Activated CD8-positive, alpha-beta memory T cell treated with anti-CD3 and anti-CD28 coated beads, Interleukin-2, amount 50 U/mL, for 24 hours (primary cell): ENCODE data around the gene C17orf58.
"Not testable (repeated sequence)": the region's sequence is repeated elsewhere in the genome, so short reads cannot be mapped to it uniquely, and the experiment has no call there.

Experiments
- DNase-seq: peaks from one replicate; pipeline ENCODE4 v3.0.0-alpha.2; 2020; ENCODE audit errors: extremely low read depth

Gene C17orf58

DNA sequence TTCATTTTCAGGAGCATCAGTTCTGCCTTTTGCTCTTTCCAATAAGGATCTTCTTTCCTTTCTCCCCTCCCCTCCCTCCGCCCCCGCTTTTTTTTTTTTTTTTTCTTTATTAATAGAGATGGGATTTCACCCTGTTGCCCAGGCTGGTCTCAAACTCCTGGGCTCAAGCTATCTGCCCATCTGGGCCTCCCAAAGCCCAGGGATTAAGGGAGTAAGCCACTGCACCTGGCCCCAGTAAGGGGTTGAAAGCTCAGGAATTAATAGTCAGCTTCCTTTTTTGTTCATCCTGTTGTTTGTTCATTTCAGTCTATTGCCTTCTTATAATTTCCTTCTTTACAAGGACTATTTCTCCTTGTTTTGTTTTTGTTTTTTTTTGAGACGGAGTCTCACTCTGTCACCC, 7.9 kb upstream of the C17orf58 start:
- no peak for DNase-seq

DNA sequence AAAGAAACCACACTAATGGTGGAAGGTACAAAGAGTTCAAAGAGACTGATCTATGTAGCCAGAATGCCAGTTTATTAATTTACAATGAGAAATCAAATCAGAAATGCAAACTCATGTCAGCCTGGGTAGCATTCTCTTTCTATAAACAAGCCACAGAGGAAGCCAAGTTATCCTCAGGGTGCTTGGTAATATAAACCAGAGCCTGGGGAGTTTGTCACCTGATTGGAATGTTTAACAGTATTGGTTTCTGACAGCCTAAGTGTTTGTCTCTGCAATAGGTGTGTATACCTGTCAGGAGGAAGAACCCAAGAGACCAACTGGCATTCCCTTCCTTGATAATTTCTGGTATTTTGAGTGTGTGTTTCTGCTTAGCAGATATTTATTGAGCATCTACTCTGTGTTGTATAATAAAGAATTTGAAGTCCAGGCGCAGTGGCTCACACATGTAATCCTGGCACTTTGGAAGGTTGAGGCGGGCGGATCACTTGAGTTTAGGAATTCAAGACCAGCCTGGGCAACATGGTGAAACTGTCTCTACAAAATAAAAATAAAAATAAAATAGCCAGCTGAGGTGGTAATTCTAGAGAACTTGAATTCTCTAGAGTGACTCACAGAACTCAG, 3.1 kb upstream of the C17orf58 start:
- DNase-seq = no peak

DNA sequence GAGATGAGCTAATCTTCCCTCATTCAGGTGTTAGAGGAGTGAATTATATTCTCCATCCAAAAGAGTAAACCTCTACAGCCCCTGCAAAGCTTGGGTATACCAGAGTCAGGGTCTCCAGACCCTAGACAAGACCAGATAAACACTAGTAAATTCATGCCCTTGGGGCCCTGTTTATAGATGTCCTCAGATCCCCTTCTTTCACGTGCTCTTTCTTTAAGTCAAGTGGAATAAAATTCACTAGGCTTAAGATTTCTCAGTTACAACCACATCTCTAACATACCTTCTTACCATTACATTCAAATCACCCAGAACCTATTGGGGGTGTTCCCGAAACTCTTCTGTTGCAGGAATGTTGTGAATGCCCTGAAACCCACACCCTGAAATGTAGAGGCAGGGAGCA, 2.2 kb upstream of the C17orf58 start:
- no peak for DNase-seq

DNA sequence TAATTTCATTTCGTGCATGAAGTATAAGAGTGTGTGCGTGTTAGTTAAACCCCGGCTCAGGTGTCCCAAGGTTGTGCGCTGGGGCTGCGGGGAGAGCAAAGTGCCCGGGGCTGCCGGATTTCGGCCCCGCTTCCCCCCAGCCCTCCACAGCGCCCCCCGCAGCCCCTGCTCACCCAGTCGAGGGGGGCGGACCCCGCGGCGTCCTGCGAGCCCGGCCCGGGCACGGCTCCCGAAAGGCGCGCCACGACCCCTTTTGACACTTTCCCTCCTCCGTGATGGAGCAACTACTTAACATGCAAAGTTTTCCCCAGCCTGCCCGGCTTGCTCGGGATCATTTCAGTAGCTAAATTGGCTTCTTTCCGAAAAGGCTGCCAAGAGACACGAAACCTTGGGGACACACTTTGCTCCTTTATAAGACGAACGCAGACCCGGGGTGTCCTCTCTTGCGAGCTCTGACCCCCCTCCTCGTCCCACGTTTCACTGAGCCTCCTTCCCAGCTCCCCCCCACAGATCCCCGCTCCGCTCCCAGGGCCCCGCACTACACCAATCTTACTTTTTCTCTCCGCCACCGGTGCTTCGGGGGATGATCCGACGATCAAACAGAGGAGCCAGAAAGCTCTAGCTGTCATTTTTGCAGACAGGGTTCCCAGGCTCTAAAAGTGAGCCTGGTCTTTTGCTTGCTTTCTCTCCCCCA, 552 bp downstream of the C17orf58 start:
- no peak for DNase-seq

DNA sequence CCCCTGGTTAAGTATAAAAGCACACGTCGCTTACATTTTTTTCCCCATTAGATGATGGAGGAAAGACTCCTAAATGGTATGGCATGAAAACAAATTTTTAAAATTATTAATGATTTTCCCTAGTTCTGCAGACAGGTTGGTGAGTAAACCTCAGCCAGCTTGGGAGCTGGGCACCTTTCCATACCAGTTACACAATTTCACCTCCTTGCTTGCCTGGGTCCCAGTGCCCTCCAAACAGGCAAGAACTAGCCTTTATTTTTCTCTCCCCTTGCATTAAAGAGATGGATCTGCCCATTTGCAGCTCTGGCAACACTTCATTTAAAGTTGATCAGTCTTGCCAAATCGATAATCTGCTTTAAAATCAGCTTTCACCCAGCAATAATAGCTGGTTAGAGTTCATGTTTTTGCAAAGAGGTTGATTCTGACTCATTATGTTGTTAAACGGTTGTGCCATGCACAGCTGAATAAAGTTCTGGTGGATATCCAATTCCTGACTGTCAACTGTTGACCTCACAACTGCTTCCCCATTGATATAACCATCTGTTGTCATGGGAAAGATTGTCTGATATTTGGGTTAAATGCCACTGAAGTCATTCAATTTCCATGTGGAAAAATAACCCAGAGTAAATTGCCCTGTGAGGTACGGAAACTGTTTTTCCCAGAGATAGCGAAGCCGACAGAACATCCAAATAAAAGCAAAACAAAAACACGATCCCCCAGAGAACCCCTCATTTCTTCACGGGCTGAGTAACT, 1.3 kb downstream of the C17orf58 start:
- no peak for DNase-seq

DNA sequence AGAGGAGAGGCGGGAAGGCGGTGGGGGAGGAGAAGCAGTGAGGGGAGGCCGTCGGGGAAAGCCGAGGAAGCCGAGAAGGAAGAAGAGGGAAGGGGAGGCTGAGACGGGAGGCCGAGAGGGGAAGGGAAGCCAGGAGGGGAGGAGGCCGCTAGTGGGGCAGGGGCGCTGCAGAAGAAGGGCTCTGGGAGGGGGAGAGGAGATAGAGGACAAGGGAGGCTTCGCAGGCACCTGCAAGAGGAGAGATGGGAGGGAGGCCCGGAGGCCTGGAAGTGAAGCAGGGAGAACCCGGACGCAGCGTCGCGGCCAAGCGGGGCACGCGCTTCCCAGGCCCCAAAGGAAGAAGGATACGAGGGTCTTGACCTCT, 2.3 kb downstream of the C17orf58 start:
- no peak for DNase-seq

DNA sequence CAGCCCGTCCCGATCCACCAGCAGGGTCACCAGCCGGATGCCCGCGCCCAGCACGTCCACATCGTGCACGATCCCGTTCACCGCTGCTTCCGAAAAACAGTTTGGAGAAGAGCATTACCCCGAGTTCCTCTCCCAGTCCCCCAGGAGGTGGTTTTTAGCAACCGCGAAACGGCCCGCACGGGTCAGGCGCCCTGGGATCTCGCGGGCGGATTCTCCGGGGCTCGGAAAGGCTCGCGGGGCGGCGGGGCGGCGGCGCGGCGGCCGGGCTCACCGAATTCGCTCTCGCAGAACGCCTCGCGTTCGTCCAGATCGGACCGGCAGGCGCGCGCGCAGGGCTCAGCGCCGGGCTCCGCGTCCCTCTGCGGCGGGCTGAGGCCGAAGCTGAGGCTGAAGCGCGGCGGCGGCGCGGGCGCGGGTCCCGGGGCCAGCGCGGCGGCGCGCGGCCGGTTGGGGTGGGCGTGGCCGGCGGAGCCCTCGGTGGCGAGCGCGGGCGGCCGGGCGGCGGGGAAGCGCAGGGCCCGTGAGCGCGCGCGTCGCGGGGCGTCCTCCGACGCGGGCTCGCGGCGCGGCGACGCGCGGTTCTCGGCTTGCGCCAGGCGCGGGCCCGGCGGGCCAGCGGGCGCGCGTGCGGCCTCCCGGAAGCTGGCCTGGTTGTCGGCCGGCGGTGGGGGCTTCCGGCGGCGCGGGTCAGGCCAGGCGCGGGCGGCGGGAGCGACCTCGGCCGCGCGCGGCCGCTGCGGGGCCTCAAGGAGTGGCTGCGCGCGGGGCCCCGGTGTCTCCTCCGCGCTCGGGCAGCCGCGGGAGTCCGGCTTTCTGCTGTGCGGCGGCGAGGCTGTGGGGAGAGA, 2.9 kb downstream of the C17orf58 start:
- DNase-seq = no peak

DNA sequence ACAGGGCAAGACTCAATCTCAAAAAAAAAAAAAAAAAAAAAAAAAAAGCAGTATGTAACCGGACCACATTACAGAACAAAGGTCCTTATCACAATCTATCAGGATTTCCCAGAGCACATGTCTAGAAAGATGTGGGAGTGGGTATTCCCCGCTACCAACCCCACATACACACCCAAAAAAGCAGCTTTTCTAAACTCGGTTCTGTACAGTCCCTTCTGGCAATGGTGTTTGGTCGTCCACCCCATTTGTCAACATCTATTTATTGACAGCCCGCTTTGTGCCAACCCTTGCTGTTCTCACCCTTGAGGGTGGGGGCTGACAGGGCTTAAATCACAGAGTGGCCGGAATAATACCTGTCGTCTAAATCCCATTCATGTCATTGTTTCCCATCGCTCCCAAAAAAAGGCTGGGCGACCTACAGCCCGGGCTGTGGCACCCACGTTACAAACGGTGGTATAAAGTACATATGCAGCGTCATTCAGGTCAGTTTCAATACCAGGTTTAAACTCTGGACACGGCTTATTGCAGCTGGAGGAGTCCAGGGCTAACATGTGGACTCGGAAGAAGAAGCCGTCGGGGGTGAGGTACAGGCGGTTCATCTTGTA, 3.6 kb downstream of the C17orf58 start:
- no peak for DNase-seq

DNA sequence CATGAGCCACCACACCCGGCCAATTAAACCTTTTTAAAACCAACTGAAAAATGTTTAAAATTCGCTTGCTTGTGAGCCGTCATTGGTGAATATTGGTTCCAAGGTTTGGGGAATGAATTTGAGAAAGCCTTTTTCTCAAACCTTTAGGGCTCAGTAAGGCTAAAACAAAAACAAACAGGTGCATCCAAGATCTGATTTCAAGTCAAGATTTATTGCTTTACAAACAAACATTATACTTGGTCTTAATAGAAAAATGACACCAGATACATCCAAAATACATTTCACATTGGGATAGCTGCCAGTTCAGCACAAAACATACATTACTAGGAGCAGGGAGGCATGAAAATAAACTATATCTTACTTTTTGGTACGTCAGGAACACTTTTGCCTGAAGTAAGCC, 5.4 kb downstream of the C17orf58 start:
- DNase-seq = no peak

DNA sequence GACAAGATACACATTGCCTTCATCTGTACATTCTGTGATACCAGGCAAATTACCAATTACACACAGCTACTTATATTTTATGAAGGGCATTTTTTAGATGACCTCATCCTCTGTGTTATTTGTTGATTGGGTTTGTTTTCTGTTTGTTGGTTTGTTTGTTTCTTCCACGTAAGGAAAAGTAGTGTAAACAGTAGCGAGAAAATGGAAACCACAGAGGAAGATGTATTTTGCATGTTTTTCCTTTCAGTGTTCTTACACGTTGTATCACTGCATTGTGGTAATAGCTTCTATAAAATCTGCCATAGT, 12.9 kb downstream of the C17orf58 start:
- DNase-seq = no peak

DNA sequence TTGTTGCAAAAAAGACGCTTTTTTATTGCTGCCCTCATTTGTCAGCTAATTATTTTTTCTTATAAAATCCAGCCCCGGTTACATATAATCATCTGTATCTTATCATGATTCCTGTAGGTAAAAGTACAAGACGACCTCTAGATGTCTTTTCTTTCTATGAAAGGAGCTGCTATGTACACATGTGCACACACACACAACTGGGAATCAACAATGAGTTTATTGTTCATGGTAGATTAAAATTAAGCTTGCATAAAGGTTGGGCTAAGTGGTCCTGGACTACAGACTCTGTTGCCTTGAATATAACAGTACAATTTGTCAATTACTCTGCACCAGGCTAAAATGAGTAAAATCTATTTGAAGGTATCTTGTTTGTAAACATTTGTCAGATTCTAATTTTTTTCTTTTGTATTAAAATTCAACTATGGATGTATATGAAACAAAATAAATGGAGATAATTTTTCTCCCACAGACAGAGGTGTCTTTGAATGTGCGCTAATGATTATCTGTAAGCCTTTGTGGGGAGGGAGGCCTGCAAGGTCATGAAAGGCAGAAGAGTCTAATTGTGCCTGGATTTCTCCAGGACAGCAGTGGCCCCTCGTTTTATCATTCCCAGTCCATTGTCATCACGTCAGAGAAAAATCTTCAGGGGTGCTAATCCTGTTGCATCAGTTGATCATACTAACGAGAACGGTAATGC, 13.4 kb downstream of the C17orf58 start:
- no peak for DNase-seq

DNA sequence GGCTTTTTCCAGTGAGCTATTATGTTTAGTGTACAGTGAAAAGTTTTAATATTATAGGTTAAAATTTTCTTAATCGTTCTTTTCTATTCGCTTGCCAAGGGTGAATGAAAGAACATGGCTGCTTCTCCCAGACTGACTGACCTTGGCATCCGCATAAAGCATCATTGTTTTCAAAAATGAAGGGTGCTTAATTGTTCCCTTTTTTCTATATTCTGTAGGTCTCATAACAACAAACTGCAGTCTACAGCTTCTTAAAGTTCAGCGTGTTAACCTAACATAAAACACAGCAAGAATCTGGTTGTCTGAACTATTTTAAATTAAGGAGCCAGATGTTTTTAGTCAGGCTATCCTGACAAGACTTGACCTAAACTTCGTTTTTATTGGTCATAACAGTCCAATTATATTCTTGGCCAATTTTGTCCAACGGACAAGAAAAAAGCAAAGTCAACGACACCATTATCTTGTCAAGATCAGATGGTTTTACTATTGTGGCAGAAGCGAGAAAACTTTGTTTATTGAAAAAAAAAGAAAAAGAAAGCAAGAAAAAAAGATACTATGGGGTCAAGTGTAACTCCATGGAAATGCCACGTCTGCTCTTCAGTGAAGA, 14.1 kb downstream of the C17orf58 start:
- DNase-seq = no peak

DNA sequence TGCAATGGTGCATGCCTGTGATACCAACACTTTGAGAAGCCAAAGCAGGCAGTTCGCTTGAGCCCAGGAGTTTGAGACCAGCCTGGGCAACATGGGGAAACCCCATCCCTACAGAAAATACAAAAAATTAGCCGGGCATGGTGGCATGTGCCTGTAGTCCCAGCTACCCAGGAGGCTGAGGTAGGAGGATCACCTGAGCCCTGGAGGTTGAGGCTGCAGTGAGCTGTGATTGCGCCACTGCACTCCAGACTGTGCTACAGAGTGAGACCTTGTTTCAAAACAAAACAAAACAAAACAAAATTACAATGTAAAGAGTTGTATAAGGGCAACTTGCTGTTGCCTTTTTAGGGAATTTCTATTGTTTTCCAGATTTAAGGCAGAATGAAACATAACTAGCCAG, 15.4 kb downstream of the C17orf58 start:
- not testable (repeated sequence) for DNase-seq

DNA sequence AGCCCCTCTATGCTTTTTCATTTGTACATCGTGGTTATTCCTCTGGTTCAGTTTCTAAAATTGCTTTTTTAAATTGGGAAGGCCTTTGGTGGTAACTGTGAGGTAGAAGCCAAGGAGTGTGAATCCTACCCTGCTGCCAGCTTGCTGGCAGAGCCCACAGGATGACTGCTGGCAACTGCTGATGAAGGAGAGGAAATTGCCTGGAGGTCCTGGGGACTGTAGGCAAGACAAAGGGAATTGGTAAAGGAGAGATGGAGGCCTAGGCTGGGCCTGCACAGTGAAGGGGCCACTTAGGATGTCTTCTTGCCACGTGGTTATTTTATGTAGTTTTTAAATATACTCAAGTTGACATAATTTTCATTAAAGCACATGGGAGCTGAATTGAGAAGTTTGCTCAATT, 15.8 kb downstream of the C17orf58 start:
- DNase-seq = no peak

DNA sequence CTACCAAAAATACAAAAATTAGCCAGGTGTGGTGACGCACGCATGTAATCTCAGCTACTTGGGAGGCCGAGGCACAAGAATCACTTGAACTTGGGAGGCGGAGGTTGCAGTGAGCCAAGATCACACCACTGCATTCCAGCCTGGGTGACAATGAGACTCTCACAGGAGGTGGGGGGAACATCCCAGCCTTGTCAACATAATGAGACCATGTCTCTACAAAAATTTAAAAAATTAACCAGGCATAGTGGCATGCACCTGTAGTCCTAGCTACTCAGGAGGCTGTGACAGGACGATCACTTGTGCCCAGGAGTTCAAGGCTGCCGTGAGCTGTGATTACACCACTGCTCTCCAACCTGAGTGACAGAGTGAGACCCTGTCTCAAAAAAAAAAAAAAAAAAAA, 20.0 kb downstream of the C17orf58 start:
- not testable (repeated sequence) for DNase-seq

DNA sequence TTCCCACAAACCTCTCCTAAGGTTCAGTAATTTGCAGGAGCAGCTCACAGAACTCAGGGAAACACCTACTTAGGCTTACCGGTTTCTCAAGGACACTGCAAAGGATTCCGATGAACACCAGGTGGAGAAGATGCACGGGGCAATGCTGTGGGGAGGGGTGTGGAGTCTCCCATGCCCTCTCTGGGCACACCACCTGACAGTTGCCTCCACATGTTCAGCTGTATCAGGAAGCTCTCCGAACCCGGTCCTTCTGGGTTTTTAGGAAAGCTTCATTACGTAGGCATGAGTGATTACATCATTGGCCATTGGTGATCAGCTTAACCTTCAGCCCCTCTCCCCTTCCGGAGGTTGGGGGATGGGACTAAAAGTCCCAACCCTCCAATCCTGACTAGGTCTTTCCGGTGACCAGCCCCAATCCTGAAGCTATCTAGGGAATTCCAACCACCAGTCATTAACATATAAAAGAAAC, 21.6 kb downstream of the C17orf58 start:
- no peak for DNase-seq

DNA sequence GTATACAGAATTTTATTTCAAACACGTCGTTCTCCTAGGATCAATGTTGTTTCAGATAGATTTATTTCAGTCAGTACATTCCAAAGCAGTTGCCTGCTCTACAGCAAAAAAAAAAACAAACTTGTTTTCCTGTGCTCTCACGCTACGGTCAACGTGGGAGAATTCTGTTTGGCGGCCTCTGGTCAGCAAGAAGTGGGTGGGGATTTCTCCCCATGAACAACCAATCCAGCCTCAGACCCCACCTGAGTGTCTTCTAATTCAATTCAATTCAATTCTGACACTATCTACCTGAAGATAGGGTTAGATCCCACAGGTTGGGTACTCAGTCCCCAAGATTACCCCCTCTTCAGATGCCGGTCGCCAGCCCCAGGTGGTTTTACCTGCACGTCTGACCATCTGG, 22.1 kb downstream of the C17orf58 start:
- no peak for DNase-seq

DNA sequence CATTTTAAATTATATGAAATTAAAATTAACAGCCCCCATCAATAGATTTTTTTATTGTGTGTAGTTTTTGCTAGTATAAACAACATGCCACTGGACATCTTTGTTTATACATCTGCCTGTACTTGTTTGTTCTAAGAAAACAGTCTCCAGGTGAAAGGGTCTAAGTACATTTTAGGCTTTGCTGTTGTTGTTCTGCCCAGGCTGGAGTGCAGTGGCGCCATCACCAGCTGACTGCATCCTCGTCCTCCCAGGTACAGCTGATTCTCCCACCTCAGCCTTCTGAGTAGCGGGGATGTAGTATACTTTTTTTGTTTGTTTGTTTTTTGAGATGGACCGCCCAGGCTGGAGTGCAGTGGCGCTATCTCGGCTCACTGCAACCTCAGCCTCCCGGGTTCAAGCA, 25.5 kb downstream of the C17orf58 start:
- DNase-seq = no peak

DNA sequence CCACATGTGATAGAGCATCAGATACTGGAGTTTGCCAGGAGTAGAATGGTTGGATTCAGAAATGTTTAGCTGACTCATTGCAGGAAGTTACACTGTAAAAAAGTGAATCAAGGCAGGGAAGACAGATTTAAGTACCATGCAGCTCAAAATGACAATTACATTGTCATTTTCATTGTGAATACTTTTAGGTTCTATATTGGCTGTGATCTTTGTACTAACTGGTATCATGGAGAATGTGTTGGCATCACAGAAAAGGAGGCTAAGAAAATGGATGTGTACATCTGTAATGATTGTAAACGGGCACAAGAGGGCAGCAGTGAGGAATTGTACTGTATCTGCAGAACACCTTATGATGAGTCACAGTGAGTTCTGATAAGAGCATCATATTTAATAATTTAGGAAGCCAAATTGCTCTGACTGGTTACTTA, 33.1 kb downstream of the C17orf58 start:
- DNase-seq = peak; percentile 59

DNA sequence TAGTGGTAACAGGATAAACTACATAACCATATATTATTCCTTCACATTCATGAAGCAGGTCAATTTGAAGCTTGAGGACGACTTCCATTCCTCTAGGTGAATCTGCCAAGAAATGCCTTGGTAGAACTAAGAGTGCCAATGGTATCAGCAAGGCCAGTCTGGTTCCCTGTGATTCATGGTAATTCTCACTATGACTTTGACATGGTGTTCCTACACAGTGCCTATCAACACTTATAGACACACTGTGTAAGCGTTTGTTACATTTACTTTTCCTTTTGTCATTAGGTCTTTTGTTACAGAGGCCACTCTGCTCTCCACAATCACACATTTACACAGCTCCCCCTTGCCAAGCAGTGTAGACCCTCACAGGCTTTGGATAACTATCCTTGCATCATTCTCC, 34.1 kb downstream of the C17orf58 start:
- DNase-seq = not testable (repeated sequence)

DNA sequence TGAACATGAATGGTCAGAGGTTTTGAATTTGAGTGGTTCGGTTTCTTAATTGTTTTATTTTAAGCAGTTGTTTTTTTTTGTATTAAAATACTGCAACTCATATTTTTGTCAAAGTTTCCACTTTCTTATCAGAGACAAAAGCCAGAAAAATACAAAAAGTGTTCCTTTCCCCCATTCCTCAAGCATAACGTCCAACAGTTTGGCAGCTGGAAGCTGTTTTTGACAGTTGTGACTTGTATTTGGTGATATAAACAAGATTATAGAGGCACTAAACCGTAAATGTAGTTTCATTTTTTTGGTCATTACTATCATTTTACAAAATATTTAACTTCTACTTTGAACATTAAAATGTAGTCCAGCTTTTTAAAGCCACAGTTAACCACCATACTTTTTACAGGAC, 36.0 kb downstream of the C17orf58 start:
- not testable (repeated sequence) for DNase-seq
